Measurements from ENCODE around the gene TFR2.

Gene TFR2

DNA sequence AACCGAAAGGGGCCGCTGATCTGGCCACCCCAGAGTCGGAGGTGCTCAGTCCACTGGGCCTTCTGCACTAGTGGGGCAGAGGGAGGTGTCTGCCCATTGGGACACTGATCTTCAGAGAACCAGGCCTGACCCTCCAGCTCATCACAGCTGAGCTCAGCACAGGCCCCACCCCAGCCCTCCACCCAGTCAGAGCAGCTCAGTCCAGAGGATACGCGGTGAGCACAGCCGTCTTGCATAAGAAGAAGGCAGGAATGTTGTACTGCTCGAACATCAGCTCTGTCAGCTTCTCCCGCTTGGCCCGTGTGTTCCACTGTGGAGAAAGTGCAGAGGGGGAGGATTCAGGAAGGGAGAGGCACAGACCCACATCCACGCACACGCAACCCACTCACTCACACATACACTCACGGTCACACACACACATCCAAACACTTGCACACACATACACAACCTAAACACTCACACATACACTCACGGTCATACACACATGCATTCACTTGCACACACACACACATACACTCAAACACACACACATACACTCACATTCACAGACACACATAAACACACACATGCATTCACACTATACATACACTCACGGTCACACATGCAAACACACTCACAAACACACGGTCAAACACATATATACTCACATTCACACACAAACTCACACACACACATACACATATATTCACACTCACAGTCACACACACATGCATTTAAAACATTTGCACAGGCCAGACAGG lies 8.6 kb upstream of the TFR2 start:
- DNase-seq: no peak

DNA sequence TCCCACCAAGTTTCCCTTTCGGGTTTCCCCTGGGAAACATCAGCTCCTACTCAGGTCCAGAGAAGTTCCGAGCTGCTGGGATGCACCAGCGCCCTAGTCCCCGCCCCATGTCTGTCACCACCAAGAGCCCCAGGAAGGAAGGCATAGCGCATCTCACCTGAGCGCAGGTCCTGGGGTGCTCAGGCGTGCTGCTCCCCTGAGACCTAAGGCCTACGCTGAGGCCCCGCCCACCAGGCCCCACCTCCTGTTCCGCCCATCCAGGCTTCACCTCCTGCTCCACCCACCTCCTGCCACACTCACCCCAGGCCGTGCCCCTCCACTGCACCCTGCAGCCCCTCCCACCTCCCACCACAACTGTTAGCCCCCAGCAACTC lies 1.2 kb upstream of the TFR2 start:
- peak in 2 of 5 experiments; percentile 15 to 42 for DNase-seq

DNA sequence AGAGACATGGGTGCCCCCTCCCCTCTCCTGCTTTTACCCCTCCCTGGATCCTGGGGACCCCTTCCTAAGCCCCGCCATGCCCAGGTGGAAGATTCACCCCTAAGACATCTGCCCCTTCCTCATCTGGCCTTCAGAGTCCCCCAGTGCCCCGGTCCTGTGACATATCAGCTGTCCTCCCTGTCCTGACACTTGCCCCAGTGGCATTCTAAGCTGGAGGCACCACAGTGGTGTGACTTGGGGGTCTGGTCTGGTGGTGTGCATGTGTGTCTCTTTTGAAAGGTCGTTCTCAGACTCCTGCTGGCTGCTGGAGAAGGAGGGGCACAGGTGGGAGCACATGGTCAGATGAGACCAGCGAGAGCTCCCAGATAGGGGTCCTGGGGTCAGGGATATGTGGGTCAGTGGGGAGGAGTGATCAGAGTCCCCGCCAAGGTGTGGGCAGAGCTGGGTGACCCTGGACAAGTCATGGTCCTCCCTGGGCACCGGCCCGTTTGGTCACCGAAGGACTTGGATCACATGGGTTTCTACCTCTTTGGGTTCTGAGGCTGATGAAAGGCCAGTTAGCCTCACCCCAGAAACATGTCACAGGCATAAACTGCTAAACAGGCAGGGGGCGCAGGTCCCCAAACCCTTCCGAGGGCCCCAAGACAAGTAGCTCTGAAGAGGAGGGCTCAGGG lies 645 bp upstream of the TFR2 start:
- no peak for DNase-seq

DNA sequence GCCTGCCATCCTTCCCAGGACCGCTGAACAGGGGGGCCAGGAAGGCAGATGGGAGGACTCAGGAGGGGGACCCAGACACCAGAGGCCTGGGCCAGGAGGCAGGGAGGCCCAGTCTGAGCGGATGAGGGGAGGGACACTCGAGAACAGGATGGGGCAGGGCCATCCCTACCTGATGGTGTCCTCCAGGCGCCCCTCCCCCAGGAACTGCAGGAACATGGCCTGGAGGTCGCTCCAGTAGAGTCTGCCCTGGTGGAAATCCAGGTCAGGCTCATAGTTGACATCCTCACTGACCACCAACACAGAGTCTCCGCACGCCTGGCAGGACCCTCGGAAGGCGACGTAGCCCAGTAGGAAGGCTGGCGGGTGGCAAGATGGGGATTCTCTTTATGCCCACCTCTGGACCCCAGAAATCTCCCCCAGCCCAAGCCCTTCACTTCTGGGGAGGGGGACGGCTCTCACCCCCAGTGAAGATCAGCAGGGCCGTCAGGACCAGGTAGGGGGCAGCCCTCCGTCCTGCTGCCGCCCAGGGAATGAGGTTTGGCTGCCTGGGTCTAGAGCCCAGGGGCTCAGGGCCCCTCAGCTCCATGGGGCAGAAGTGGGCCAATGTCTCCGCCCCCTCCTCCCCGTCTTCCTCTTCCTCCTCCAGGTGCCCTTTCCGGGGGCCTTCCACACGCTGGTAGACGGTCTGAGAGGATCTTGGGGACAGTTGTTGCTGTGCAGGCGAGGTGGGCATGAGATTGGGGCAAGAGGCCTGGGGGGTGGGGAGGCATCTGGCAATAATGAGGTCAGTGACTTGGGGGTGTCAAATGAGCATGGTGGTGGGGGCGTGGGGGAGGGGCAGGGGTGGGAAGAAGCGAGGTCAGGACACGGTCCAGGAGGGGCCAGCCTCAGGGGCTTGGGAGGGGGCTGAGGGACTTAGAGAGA lies 573 bp downstream of the TFR2 start:
- no peak for DNase-seq

DNA sequence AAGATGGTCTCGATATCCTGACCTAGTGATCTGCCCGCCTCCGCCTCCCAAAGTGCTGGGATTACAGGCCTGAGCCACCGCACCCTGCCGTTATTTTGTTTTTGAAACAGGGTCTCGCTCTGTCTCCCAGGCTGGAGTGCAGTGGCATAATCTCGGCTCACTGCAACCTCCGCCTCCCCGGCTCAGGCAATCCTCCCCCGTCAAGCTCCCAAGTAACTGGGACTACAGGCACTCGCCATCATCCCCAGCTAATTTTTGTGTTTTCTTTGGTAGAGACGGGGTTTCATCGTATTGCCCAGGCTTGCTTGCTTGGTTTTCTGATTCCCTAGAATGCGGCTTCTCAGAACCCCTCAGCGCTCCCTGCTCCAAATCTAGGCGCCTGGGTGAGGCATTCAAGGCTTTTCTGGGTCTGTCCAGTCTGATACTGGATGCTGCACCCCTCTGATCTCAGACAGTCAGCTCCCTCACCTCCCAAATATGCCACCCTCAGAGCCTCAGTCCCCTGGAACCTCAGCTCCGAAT lies 1.3 kb downstream of the TFR2 start:
- DNase-seq: no peak

DNA sequence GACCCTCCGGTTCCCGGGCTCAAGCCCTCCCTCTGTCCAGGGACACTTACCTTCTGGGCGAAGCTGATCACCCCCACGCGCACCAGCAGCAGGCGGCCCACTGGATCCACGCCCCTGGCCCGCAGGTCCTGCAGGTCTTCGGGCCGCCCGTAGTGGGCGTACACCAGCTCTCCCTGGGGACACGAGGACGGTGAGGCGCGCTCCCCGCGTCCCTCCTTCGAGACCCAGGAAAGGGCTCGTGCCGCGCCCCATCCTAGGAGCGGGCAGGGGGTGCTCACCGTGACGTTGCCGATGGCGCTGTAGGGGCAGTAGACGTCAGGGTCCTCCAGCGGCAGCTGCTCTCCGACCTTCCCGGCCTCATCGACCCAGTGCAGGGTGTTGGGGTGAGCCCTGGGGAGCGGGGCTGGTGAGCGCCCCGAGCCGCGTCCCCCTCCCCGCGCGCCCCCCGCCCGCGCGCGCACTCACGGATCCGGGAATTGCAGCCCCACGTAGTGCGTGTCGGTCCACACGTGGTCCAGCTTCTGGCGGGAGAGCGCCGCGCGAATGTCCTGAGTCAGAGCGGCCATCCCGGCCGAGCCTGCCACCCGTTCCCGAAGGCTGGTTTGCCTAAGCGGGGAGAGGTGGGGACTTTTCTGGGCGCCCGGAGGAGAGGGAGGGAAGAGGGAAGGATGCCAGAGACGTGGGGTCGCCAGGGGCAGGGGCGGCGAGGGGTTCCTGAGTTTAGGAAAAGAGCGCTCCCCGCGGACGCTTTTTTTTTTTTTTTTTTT lies 8.2 kb downstream of the TFR2 start:
- DNase-seq: peak in 4 of 5 experiments; percentile 37 to 74 (median 48)

DNA sequence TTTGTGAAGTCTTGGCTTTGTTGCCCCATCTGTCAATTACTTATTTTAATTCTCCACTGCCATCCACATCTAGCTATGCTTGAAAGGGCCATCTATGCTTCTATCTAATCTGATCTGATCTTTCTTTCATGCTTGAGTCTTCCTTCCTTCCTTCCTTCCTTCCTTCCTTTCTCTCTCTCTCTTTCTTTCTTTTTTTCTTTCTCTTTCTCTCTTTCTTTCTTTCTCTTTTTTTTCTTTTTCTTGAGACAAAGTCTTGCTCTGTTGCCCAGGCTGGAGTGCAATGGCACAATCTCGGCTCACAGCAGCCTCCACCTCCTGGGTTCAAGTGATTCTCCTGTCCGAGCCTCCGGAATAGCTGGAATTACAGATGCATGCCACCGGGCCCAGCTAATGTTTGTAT lies 11.3 kb downstream of the TFR2 start:
- DNase-seq: no peak

DNA sequence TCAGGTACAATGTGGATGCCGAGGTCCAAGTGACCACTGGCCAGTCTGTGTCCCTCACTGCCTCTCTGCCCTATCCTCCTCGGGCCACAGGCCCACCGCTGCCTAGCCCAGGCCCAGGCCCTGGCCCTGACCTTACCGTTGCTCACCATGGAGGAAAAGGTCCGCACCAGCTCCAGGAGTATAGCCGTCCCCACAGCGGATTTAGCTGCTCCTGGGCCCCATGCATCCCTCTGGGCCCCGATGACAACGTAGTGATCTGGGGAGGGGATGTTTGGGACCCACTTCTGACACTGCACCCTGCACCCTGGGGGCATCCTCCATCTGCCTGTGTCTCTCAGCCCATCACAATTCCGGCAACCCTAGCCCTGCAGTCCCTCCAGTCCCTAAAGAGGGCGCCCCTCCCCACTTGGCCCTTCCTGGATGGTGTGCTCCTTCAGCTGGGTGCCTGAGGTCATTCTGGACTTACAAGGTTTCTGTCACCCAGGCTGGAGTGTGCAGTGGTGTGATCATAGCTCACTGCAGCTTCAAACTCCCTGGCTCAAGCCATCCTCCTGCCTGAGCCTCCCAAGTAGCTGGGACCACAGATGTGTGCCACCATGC lies 12.1 kb downstream of the TFR2 start:
- peak in 1 of 5 experiments; percentile 33 for DNase-seq

DNA sequence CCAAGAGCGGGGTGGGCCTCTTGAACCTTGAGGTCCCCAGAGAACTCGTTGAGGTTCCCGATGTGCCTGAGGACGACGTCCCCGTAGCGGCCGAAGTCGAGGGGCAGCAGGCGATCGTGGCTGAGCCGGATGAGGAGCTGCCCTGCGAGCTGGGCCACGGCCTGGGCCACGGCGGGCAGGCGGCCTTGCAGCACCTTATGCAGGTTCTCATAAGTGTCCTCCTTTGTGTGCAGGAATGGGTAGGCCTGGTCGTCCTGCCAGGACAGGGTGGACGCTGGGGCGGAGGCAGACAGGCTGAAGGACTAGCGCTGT lies 14.2 kb downstream of the TFR2 start:
- no peak for DNase-seq

DNA sequence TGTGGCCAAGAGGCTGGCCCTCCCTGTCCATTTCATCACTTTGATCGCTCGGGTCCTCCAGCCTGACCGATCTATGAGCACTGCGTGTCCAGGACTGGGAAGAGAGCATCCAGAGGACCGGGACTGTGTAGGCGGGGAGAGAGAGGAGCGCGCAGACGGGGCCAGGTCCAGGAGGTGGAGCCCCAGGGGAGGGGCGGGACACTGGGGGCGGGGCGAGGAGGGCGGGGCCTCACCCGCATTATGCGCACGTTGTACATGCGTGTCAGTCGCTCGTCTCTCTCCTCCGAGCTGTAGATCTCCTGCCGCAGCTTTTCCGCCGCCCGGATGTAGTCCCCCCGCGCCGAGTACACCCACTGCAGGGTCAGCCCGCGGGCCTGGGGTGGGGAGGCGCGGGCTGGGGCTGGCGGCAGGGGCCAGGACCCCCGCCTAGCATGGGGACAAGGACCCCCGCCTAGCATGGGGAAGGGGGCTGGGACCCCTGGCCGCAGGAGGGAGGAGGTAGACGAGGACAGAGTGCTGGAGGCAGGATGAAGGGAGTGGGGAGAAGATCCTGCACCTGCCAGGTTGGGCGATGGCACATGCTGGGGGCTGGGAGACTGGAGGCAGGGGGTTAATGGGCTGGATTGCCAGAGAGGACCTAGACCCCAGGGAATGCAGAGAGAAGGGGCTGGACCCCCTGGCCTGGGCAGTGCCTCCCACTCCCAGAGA lies 14.7 kb downstream of the TFR2 start:
- DNase-seq: peak; percentile 75 to 96 (median 81)

DNA sequence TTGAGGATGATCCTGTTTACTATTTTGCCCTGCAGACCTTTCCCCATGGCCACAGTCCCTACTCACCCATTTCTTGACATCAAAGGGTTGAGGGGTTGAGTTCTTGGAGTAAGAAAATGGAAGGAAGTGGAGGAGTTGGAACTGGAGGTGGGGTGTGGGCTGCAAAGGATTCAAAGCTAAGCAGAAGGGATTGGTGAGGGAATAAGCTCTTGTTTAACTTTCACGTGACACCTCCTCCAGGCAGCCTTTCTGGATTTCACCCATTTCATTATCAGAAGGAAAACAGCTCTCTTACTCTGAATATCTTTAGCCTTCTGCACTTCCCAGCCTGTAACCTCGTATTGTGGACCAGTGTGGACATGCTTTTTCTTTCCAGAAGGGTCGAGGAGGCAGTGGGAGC lies 15.3 kb downstream of the TFR2 start:
- no peak for DNase-seq

DNA sequence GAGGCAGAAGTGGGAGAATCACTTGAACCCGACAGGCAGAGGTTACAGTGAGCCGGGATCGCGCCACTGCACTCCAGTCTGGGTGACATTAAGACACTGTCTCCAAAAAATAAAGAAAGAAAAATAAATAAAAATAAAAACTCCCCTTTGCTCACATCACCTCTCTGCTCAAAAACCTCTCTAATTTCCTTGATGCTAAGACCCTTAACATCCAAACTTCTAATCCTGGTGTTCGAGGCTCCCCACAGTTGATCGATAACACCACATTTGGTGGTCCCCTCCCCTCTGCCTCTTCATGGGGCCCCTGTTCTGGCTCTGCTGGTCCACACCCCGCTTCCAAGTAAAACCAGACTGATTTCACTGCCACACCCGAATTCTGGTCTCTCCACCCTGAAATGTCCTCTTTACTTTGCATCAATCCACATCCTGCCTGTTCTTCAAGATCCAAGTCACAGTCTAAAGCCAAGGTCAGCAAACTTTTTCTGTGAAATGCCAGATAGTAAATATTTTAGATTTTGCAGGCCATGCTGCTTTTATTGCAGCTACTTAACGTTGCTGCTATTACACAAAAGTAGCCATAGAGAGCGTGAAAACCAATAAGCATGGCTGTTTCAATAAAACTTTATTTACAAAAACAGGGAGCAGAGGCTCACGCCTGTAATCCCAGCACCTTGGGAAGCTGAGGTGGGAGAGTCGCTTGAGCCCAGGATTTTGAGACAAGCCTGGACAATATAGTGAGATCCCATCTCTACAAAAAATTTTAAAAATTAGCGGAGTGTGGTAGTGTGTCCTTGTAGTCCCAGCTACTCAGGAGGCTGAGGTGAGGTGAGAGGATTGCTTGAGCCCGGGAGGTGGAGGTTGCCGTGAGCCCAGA lies 17.2 kb downstream of the TFR2 start:
- no peak for DNase-seq

DNA sequence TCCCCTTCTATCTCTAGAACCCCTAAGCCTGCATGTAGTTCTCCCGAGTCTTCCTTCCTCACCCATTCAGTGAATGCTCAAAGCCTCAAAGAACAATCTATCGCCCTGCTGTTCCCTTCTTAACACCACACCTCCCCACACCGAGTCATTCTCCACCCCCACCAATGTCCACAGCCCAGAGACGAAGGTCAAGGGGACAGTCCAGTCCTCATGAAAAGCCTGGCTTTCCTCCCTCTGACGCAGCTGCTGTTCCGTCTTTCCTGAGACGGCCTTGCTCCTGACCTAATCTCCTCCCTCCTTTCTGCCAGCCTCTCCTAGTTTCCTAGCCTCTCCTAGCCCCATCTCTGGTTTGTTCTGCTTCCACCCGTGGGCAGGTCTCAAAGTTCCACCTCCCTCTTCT lies 19.8 kb downstream of the TFR2 start:
- DNase-seq: no peak

DNA sequence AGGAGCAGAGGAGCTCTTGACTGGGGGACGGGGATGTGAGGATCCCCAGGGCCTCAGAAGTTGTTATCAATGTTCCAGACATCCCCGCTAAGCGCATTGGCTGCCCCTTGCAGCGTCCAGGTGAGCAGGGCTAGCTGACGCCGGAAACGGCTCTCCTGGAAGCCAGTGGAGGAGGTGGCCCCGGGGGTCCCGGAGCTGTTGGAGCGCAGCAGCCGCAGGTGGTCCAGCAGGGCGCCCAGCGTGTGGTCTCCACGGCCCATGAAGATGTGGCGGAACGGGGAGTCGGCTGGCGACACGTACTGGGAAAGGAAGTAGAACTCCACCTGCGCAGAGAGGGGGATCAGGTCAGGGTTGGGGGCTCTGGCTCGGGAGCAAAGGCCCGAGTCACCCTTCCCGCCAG lies 20.5 kb downstream of the TFR2 start:
- no peak for DNase-seq

DNA sequence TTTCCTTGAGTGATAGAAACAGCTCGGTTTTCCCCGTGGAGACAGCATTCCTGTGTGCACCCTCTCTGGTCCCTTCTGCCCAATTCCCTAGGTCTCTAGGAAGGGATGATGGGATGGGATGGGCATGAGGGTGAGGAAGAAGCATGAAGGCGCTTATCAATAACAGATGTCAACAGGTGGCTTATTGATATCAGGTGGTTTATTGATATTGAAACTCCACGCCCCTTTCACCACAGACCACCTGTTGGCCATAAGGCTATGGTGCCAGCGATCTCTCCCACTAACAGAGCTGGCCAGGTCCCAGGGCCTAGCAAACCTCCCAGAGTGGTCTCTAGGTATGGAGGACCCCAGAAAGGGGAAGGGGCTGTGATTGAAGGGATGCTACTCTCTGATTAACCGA lies 21.1 kb downstream of the TFR2 start:
- no peak for DNase-seq

DNA sequence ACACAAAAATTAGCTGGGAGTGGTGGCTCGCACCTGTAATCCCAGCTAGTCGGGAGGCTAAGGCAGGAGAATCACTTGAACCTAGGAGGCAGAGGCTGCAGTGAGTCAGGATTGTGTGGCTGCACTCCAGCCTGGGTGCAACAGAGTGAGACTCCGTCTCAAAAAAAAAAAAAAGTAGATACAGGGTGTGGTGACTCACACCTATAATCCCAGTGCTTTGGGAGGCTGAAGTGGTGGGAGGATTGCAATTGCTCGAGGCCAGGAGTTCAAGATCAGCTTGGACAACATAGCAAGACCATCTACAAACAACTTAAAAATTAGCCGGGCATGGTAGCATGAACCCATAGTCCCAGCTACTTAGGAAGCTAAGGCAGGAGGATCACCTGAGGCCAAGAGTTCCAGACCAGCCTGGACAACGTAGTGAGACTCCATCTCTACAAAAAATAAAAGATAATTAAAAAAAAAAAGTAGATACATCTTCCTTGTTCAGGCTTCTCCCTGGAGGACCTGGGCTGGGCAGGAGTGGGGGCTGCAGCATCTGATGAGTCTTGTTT lies 27.0 kb downstream of the TFR2 start:
- DNase-seq: no peak

DNA sequence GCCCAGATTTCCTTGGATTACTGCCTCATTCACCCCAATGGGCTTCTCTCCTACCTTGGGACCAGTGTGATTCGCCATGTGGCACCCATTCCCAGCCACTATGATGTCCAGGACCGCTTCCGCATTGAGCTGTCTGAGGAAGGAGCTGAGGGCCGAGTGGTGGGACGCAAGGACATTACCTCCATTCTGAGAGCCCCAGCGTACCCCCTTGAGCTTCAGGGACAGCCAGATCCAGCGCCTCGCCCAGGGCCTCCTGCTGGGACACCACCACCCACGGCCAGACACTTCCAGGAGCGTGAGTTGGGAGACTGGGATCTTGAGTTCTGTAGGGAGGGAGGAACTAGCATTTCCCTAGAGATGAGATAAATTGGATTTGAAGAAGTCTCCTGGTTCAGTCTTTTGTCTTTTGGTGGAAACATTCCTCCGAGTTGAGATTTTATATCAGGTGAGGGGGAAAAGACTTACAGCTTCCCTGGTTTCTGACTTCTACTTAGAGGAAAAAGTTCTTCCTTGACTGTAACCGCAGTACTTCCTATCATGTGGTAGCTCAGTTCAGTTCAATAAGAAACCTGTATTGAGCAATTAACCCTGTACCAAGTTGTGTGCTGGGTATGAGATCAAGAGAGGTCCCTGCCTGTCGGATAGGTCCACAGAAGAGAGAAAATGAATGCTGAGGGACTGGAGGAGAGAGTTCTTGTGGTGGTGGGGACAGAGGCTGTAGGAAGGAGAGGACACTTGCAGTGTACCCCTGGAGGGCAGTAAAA lies 27.8 kb downstream of the TFR2 start:
- peak in 1 of 5 experiments; percentile 35 for DNase-seq

DNA sequence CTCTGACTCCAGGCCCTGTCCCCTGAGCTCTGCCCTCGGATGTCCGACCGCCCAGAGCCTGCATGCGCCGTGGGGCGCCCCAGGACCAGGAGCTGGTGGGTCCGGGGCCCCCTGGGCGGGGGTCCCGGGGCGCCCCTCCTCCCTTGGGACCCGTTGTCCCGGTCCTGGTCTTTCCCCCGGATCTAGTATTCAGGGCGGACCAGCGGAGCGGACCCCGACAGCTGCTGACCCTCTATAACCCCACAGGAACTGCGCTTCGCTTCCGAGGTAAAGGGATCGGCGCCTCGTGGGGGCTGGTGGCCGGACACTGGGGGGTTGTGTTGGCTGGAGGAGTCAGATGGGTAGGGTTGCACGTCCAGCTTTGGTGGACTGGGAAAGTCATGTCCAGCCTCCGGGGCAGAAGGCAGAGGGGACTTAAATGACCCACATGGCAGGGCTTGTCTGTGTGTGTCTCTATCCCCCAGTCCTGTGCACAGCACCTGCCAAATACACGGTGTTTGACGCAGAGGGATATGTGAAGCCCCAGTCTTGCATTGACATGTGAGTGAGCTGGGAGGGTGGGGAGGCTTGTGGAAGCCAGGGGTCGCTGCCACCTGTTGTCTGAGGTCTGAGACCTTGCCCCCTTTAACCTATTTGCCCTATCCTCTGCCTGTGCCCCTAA lies 28.5 kb downstream of the TFR2 start:
- DNase-seq: peak in 1 of 5 experiments; percentile 54

Data from T-helper 2 cell (primary cell).